ENCODE results near the gene PHF13. TPM values are rescaled to one million over a fixed set of nuclear protein-coding genes. Genes with fewer than 3 reads are reported as not detected.

PHF13 gene
- polyA plus RNA-seq, 1 of the 3 experiments (the other 2 are of a cell fraction): 8.5 TPM

- H4K20me1 ChIP-seq (ENCODE audit: insufficient read depth): no peaks in the 10 kb centered on the region
- H3K9me2 ChIP-seq: no peaks in the 10 kb centered on the region
- H3K9ac ChIP-seq: no peak overlapping the region
- H3F3A ChIP-seq (replicated peaks; ENCODE audit: insufficient read depth): no peaks in the 10 kb centered on the region
- H3K36me3 ChIP-seq (replicated peaks in 1 of 2; ENCODE audit: control insufficient read depth in 1 of 2, insufficient read depth in 2 of 2, low read length in 1 of 2): no peaks in the 10 kb centered on the region
- no peaks in the 10 kb centered on the region for H3K9me3 ChIP-seq
- TF ChIP-seq, protein P1, sequence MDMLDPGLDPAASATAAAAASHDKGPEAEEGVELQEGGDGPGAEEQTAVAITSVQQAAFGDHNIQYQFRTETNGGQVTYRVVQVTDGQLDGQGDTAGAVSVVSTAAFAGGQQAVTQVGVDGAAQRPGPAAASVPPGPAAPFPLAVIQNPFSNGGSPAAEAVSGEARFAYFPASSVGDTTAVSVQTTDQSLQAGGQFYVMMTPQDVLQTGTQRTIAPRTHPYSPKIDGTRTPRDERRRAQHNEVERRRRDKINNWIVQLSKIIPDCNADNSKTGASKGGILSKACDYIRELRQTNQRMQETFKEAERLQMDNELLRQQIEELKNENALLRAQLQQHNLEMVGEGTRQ (IDR thresholded peaks at IDR 0.05; ENCODE audit: borderline replicate concordance, low read depth, low read length): no peak
- TF ChIP-seq FOSL2 (IDR thresholded peaks at IDR 0.05; ENCODE audit: borderline replicate concordance, low read depth) (no peak), TEAD4 (IDR thresholded peaks at IDR 0.05; ENCODE audit: borderline replicate concordance, insufficient read depth) (no peak), POLR2AphosphoS5 (IDR thresholded peaks at IDR 0.05; ENCODE audit: low read depth, low read length) (no peak), NRF1 (IDR thresholded peaks at IDR 0.05; ENCODE audit: low read depth, low read length) (no peak), FOXJ3 (CRISPR knock-in tag; IDR thresholded peaks at IDR 0.05) (no peak), TAF1 (IDR thresholded peaks at IDR 0.05; ENCODE audit: borderline replicate concordance, low read depth, low read length) (no peak), JUND (IDR thresholded peaks at IDR 0.05) (no peak), MEF2A (IDR thresholded peaks at IDR 0.05; ENCODE audit: borderline replicate concordance, low read depth) (no peak), FOXM1 (IDR thresholded peaks at IDR 0.05; ENCODE audit: low read depth) (no peak), RAD21 (IDR thresholded peaks at IDR 0.05; ENCODE audit: low read length) (no peak), SMC3 (IDR thresholded peaks at IDR 0.05; ENCODE audit: low read depth, low read length) (no peak), USF1 (IDR thresholded peaks at IDR 0.05; ENCODE audit: borderline replicate concordance, low read depth) (no peak), RFX5 (IDR thresholded peaks at IDR 0.05; ENCODE audit: low read length) (no peak), SIN3A (IDR thresholded peaks at IDR 0.05; ENCODE audit: borderline replicate concordance, low read depth, low read length) (no peak)
- TF ChIP-seq, protein P2, sequence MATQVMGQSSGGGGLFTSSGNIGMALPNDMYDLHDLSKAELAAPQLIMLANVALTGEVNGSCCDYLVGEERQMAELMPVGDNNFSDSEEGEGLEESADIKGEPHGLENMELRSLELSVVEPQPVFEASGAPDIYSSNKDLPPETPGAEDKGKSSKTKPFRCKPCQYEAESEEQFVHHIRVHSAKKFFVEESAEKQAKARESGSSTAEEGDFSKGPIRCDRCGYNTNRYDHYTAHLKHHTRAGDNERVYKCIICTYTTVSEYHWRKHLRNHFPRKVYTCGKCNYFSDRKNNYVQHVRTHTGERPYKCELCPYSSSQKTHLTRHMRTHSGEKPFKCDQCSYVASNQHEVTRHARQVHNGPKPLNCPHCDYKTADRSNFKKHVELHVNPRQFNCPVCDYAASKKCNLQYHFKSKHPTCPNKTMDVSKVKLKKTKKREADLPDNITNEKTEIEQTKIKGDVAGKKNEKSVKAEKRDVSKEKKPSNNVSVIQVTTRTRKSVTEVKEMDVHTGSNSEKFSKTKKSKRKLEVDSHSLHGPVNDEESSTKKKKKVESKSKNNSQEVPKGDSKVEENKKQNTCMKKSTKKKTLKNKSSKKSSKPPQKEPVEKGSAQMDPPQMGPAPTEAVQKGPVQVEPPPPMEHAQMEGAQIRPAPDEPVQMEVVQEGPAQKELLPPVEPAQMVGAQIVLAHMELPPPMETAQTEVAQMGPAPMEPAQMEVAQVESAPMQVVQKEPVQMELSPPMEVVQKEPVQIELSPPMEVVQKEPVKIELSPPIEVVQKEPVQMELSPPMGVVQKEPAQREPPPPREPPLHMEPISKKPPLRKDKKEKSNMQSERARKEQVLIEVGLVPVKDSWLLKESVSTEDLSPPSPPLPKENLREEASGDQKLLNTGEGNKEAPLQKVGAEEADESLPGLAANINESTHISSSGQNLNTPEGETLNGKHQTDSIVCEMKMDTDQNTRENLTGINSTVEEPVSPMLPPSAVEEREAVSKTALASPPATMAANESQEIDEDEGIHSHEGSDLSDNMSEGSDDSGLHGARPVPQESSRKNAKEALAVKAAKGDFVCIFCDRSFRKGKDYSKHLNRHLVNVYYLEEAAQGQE (IDR thresholded peaks at IDR 0.05; ENCODE audit: low read depth, low read length): no peak
- no peak for DNase-seq
- H3K27ac ChIP-seq (ENCODE audit: low read depth in 2 of 2, low read length in 1 of 2): no peak overlapping the region
- no peak overlapping the region for H3K4me2 ChIP-seq
- H3K4me1 ChIP-seq (ENCODE audit: control insufficient read depth in 1 of 2, insufficient read depth in 2 of 2, low read depth in 1 of 2, low read length in 1 of 2): no peaks in the 10 kb centered on the region
- POLR2A ChIA-PET: interaction anchor here (0.6 kb wide), 1 partner anchor 363 kb away, joined by 3 read pairs; the partner anchor contains the start of gene RNF207
- no peaks in the 10 kb centered on the region for H3K79me2 ChIP-seq (ENCODE audit: insufficient read depth)
- WGBS (ENCODE audit: low lambda C conversion rate): 68% methylated on average over 11 of the region's 11 CpGs
- H2AFZ ChIP-seq (ENCODE audit: low read depth): no peak overlapping the region
- H3K27me3 ChIP-seq (ENCODE audit: insufficient read depth): no peaks in the 10 kb centered on the region; the same call in 1 of the 2 replicates
- CTCF ChIA-PET: interaction anchor here (0.8 to 2.6 kb wide), 2 partner anchors 15 to 131 kb away, joined by 3 to 13 read pairs; partner anchors contain the start of genes NOL9 and TAS1R1
- H3K4me3 ChIP-seq (ENCODE audit: low read depth in 2 of 2, low read length in 1 of 2): no peak overlapping the region
These were observed 44.5 kb upstream of the PHF13 start for GRCh38 chr1:6569033-6569432.

All from SK-N-SH (cell line).